H9 (cell line): Measurements from ENCODE around the gene MRPL21. TPM values are rescaled to one million over a fixed set of nuclear protein-coding genes. Genes with fewer than 3 reads are reported as not detected.

Source experiments
- DNase-seq: peaks from one replicate; pipeline ENCODE4 v3.0.0-alpha.2; 2017
- H2AFZ ChIP-seq: one replicate; pipeline ENCODE4 v1.6.1; 2013; ENCODE audit warnings: mild to moderate bottlenecking, low read length, control low read depth, moderate library complexity
- H2AK5ac ChIP-seq: 2 replicates; pipeline ENCODE4 v1.6.1; 2013; ENCODE audit warnings: low read length, control low read depth, mixed read lengths; ENCODE audit not compliant: insufficient read length
- H2BK120ac ChIP-seq: one replicate; pipeline ENCODE4 v1.6.1; 2013; ENCODE audit warnings: low read depth, mild to moderate bottlenecking, low read length, control low read depth, inconsistent platforms; ENCODE audit not compliant: poor library complexity, severe bottlenecking
- H2BK12ac ChIP-seq: 2 replicates; pipeline ENCODE4 v1.6.1; 2013; ENCODE audit warnings: low read length, control low read depth, mixed read lengths, low read depth; ENCODE audit not compliant: insufficient read length
- H2BK15ac ChIP-seq: 2 replicates; pipeline ENCODE4 v1.6.1; 2013; ENCODE audit warnings: low read depth, low read length, control low read depth
- H2BK20ac ChIP-seq: one replicate; pipeline ENCODE4 v1.6.1; 2013; ENCODE audit warnings: low read depth, mild to moderate bottlenecking, low read length, control low read depth, inconsistent platforms; ENCODE audit not compliant: poor library complexity, severe bottlenecking
- H2BK5ac ChIP-seq: 2 replicates; pipeline ENCODE4 v1.6.1; 2013; ENCODE audit warnings: low read length, control low read depth, mixed read lengths; ENCODE audit not compliant: insufficient read length
- H3K14ac ChIP-seq: 2 replicates; pipeline ENCODE4 v1.6.1; 2013; ENCODE audit warnings: low read length, control low read depth; ENCODE audit not compliant: insufficient read depth
- H3K18ac ChIP-seq: 2 replicates; pipeline ENCODE4 v1.6.1; 2013; ENCODE audit warnings: low read depth, mild to moderate bottlenecking, mixed read lengths, low read length, control low read depth; ENCODE audit not compliant: insufficient read length
- H3K23ac ChIP-seq: 2 replicates; pipeline ENCODE4 v1.6.1; 2013; ENCODE audit warnings: low read length, control low read depth, mixed read lengths, low read depth; ENCODE audit not compliant: insufficient read length
- H3K23me2 ChIP-seq: 2 replicates; pipeline ENCODE4 v1.6.1; 2013; ENCODE audit warnings: low read depth, mild to moderate bottlenecking, mixed read lengths, low read length, control low read depth; ENCODE audit not compliant: insufficient read length, poor library complexity, severe bottlenecking
- H3K27ac ChIP-seq: 2 replicates; pipeline ENCODE4 v1.5.1; 2013; ENCODE audit warnings: low read length, control low read depth, mixed read lengths, low read depth; ENCODE audit not compliant: insufficient read length
- H3K27me3 ChIP-seq: 2 replicates; pipeline ENCODE4 v1.6.1; 2013; ENCODE audit warnings: low read length, control low read depth, inconsistent platforms; ENCODE audit not compliant: insufficient read depth
- H3K4ac ChIP-seq: 2 replicates; pipeline ENCODE4 v1.6.1; 2013; ENCODE audit warnings: low read depth, mild to moderate bottlenecking, control low read depth, inconsistent platforms, low read length, moderate library complexity
- H3K4me1 ChIP-seq: 2 replicates; pipeline ENCODE4 v1.6.1; 2013; ENCODE audit warnings: low read length, control low read depth, inconsistent platforms; ENCODE audit not compliant: insufficient read depth
- H3K4me2 ChIP-seq: 2 replicates; pipeline ENCODE4 v1.6.1; 2013; ENCODE audit warnings: low read length, control low read depth, mixed read lengths; ENCODE audit not compliant: insufficient read length, insufficient read depth
- H3K56ac ChIP-seq: 2 replicates; pipeline ENCODE4 v1.6.1; 2013; ENCODE audit warnings: low read depth, mild to moderate bottlenecking, mixed read lengths, low read length, control low read depth; ENCODE audit not compliant: insufficient read length
- H3K79me1 ChIP-seq: 2 replicates; pipeline ENCODE4 v1.6.1; 2013; ENCODE audit warnings: low read depth, mild to moderate bottlenecking, moderate library complexity, low read length, control low read depth, inconsistent platforms; ENCODE audit not compliant: insufficient read depth, poor library complexity, severe bottlenecking
- H3K79me2 ChIP-seq: 2 replicates; pipeline ENCODE4 v1.6.1; 2013; ENCODE audit warnings: low read length, control low read depth, inconsistent platforms; ENCODE audit not compliant: insufficient read depth
- H3K9ac ChIP-seq: 2 replicates; pipeline ENCODE4 v1.6.1; 2013; ENCODE audit warnings: low read length, control low read depth, mixed read lengths; ENCODE audit not compliant: insufficient read length; ENCODE audit errors: extremely low read depth
- H3K9me3 ChIP-seq: one replicate; pipeline ENCODE4 v1.6.1; 2013; ENCODE audit warnings: low read depth, low read length, inconsistent platforms; ENCODE audit not compliant: control insufficient read depth
- H3T11ph ChIP-seq: one replicate; pipeline ENCODE4 v1.6.1; 2013; ENCODE audit warnings: mild to moderate bottlenecking, low read length, control low read depth, inconsistent platforms
- H4K20me1 ChIP-seq: one replicate; pipeline ENCODE4 v1.6.1; 2013; ENCODE audit not compliant: control insufficient read depth, insufficient read length, insufficient read depth
- H4K5ac ChIP-seq: 2 replicates; pipeline ENCODE4 v1.6.1; 2013; ENCODE audit warnings: low read depth, mild to moderate bottlenecking, mixed read lengths, low read length, control low read depth; ENCODE audit not compliant: insufficient read length
- H4K8ac ChIP-seq: replicated peaks from 2 replicates; pipeline ENCODE4 v1.6.1; 2013; ENCODE audit warnings: low read length, control low read depth, mixed read lengths, low read depth; ENCODE audit not compliant: insufficient read length
- H4K91ac ChIP-seq: 2 replicates; pipeline ENCODE4 v1.6.1; 2013; ENCODE audit warnings: low read depth, mild to moderate bottlenecking, moderate library complexity, mixed read lengths, low read length, control low read depth; ENCODE audit not compliant: insufficient read length
- H3K27ac Mint-ChIP-seq, 3 experiments: 2 replicates in 2 of 3; 3 replicates in 1 of 3; pipeline ENCODE4 v1.8.0; 2020 to 2021; ENCODE audit warnings: mixed read lengths in 3 of 3, mild to moderate bottlenecking in 1 of 3, moderate library complexity in 1 of 3
- H3K27me3 Mint-ChIP-seq: 2 replicates; pipeline ENCODE4 v1.8.0; 2021; ENCODE audit warnings: low read depth, mild to moderate bottlenecking, moderate library complexity, mixed read lengths
- H3K36me3 Mint-ChIP-seq, 3 experiments: 2 replicates in 2 of 3; 3 replicates in 1 of 3; pipeline ENCODE4 v1.8.0; 2020 to 2021; ENCODE audit warnings: low read depth in 3 of 3, mixed read lengths in 3 of 3; ENCODE audit not compliant: insufficient read depth in 1 of 3
- H3K4me1 Mint-ChIP-seq, 2 experiments: 2 replicates each; pipeline ENCODE4 v1.8.0; 2020; ENCODE audit warnings: mixed read lengths in 2 of 2
- H3K4me3 Mint-ChIP-seq, 2 experiments: 2 replicates in 1 of 2; 3 replicates in 1 of 2; pipeline ENCODE4 v1.8.0; 2020 to 2021; ENCODE audit warnings: mild to moderate bottlenecking in 2 of 2, mixed read lengths in 2 of 2, moderate library complexity in 1 of 2
- H3K9me3 Mint-ChIP-seq, 2 experiments: 2 replicates in 1 of 2; 3 replicates in 1 of 2; pipeline ENCODE4 v1.8.0; 2020; ENCODE audit warnings: mild to moderate bottlenecking in 2 of 2, mixed read lengths in 2 of 2, moderate library complexity in 1 of 2
- CTCF ChIP-seq: fragments of 200-600 bp; sonication (generic); conservative IDR thresholded peaks from 3 replicates; pipeline ENCODE4 v1.8.0; 2021; ENCODE audit warnings: antibody characterized with exemption, mild to moderate bottlenecking
- WGBS: extraction: QIAGEN DNeasy Blood & Tissue Kit; methylation state at CpG from one replicate; pipeline ENCODE4 v1.1.7; 2013; ENCODE audit warnings: missing lambda C conversion rate, low lambda C conversion rate, mixed read lengths; ENCODE audit not compliant: insufficient read length; ENCODE audit errors: extremely low coverage; 5-methylcytosine and 5-hydroxymethylcytosine counted together
- total RNA-seq: library from RNA; stranded (reverse); gene quantifications from 2 replicates; pipeline ENCODE4 v1.2.1, GENCODE V29; 2021

The MRPL21 gene
- total RNA-seq, 1 experiment from 2014 or later: 91.5 TPM

GRCh38 chr11:68913188-68913587 lies 9.6 kb upstream of the MRPL21 start:
- H3K56ac ChIP-seq: no peak overlapping the region
- no peak for TF ChIP-seq CTCF
- DNase-seq: no peak
- no peak overlapping the region for H3K4me2 ChIP-seq
- H3K4ac ChIP-seq: no peak overlapping the region
- no peaks in the 10 kb centered on the region for H3K9me3 Mint-ChIP-seq
- H3K36me3 Mint-ChIP-seq: peaks cover 26 to 75% (median 74%) of the 10 kb centered on the region in 3 experiments; a peak in 6 of 7 replicates
- no peak overlapping the region for H2BK120ac ChIP-seq
- no peak overlapping the region for H2BK12ac ChIP-seq
- no peaks in the 10 kb centered on the region for H3K9me3 ChIP-seq
- no peak overlapping the region for H4K8ac ChIP-seq
- H3K23me2 ChIP-seq: no peaks in the 10 kb centered on the region
- H3K14ac ChIP-seq: no peak overlapping the region
- H4K5ac ChIP-seq: no peak overlapping the region
- no peak overlapping the region for H3K27ac Mint-ChIP-seq
- H3K4me3 Mint-ChIP-seq: no peak overlapping the region
- no peak overlapping the region for H3K18ac ChIP-seq
- H3K79me2 ChIP-seq: no peaks in the 10 kb centered on the region
- no peak overlapping the region for H2AK5ac ChIP-seq
- no peak overlapping the region for H2BK20ac ChIP-seq
- H4K91ac ChIP-seq: no peak overlapping the region
- H3K9ac ChIP-seq: no peak overlapping the region
- H2BK5ac ChIP-seq: no peak overlapping the region
- H4K20me1 ChIP-seq: no peaks in the 10 kb centered on the region
- no peak overlapping the region for H2AFZ ChIP-seq
- no peaks in the 10 kb centered on the region for H3K4me1 ChIP-seq
- no peak overlapping the region for H3K27ac ChIP-seq
- no peaks in the 10 kb centered on the region for H3K4me1 Mint-ChIP-seq
- no peak overlapping the region for H3K23ac ChIP-seq
- WGBS: no CpG with 5 or more reads among the region's 5 CpGs
- no peaks in the 10 kb centered on the region for H3K79me1 ChIP-seq
- no peaks in the 10 kb centered on the region for H3K27me3 ChIP-seq
- no peak overlapping the region for H2BK15ac ChIP-seq
- H3T11ph ChIP-seq: no peak overlapping the region
- no peaks in the 10 kb centered on the region for H3K27me3 Mint-ChIP-seq
